ENCODE data around the gene CBX2. TPM values are rescaled to one million over a fixed set of nuclear protein-coding genes. Genes with fewer than 3 reads are reported as not detected.
A peak's percentile ranks its signal among the peaks of the same experiment; 100 is the strongest.

The CBX2 gene
- total and polyA plus RNA-seq, 2 donors, result 3.1 to 7.0 TPM

DNA sequence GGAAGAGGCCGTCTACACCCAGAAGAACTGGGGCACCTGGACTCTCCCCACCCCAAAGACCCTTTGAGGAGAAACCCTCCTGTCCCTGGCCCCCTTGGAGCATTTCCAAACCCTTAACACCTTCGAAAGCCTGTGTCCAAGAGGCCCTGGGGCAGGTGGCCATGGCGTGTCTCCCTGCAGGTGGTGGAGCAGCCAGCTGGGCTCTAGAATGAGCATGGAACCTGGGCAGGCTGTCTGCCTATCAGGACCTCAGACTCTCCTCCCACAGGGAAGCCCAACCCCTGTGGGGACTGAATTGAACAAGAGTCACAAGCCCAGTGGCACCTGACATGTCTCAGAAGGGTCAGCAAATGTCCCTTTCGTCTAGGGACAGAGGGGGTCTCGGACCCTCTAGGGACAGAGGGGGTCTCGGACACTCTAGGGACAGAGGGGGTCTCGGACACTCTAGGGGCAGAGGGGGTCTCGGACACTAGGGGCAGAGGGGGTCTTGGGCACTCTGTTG lies 52.9 kb downstream of the CBX2 start:
- Histone ChIP-seq H3K4me1 (ENCODE audit: insufficient read depth) (no peaks in the 10 kb centered on the region), H3K27ac (ENCODE audit: low read depth) (no peak overlapping the region), H3K4me3 (ENCODE audit: low read depth, low read length) (no peak overlapping the region), H3K36me3 (ENCODE audit: insufficient read depth) (no peaks in the 10 kb centered on the region)
- WGBS, result 95% methylated on average over 8 of the region's 8 CpGs
- DNase-seq (ENCODE audit: extremely low spot score), result no peak

DNA sequence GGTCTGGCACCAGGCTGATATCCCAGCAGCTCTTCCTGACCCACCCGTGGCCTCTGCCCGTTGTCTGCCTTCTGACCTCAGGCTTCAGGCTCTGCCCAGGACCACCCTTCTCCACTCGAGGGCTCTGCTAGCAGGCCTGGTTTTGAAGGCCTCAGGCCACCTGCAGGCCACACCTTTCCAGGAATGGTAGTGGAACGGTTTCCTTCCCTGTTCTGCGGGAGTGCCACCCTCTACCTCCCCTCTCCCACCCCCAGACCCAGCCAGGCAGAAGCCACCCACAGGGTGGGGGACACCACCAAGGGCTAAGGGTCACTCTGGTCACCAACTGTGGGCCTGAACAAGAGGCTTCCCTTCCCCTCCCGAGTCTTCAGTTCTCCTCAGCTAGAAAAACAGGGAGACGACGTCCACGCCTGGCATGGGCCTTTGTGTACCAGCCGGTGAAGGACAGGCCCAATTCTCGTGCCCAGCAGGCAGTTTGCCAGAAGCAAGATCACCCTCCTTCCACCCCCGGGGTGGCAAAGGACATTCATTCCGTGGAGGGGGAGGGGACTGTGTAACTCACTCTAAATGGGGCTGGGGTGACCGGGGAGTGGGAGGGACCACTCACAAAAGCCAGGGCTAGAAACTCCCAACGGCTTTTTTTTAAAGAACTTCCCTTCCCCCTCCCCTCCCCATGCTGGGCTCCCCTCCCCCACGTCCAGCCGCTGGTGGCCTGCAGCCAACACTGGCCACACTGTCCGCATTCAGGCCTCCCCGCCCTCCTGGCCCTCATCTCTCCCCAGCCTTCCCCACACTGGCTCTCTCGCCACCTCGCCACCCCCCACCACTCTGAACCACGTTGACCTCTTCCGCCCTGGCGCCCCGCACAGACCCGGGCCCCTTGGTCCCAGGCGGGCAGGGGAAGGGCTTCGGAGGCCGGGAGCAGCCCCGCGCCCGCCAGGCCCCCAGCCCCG lies 53.6 kb downstream of the CBX2 start:
- Histone ChIP-seq H3K36me3 (ENCODE audit: insufficient read depth) (no peaks in the 10 kb centered on the region), H3K4me1 (ENCODE audit: insufficient read depth) (no peaks in the 10 kb centered on the region), H3K4me3 (ENCODE audit: low read depth, low read length) (no peak overlapping the region), H3K27ac (ENCODE audit: low read depth) (no peak overlapping the region)
- DNase-seq (ENCODE audit: extremely low spot score), result no peak
- WGBS, result 24% methylated on average over 33 of the region's 33 CpGs

DNA sequence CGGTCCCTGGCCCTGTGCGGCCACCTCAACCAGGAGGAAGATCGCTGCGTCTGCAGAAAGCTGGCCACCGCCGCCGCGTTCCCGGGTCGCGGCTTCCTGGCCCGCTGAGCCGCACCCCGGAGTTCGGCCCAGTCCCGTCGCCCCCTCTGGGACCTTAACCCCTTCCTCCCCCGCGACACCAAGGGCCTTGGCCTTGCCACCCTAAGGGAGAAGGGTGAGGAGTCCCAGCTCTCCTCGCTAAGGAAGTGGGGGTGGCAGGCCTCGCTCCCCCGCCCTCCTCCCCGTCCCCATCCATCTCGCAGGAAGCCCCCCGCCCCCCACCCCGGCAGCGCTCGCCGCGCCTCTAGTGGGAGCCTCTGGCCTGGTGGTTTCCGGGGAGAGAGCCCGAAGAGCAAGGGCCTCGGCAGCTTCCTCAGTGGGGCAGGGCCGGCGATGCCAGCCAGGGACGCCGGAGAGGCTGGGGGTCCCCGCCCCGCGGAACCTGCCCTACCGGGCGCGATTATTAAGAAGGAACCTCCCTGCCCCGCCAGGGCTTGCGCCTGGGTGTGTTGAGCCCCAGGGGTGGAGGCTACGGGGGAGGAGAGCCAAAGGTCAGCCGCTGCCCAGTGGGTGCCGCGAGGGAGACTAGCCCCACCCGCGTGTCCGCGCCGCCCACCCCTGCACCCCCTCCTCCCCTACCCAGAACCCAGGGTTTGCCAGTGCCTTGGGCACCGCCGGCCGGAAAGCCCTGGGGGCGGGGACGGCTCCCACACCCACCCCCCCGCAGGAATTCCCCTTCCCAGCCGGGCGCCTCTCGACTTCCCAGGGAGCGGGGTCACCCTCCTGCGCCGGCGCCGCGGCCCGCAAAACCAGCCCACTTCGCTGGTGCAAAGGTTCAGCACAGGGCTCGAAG lies 54.5 kb downstream of the CBX2 start:
- 19% methylated on average over 72 of the region's 72 CpGs for WGBS
- no peak overlapping the region for H3K4me3 ChIP-seq (ENCODE audit: low read depth, low read length)
- H3K27ac ChIP-seq (ENCODE audit: low read depth), result no peak overlapping the region
- H3K4me1 ChIP-seq (ENCODE audit: insufficient read depth), result peaks cover 1% of the 10 kb centered on the region
- DNase-seq (ENCODE audit: extremely low spot score), result no peak
- no peaks in the 10 kb centered on the region for H3K36me3 ChIP-seq (ENCODE audit: insufficient read depth)

DNA sequence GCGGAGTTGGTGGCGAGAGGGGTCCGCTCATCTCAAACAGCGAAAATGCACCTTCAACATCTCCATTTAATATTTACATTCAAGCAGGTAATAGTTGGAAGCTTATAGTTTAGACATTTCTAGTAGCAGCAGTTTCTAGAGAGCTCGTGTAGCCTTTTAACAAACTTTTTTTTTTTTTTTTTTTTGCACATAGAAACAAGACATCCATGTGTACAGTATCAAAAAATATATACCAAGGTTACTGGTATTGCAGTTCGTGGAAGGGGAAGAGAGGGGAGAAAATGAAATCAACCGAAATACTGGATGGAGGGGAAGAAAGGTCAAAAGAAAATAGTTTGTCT lies 55.1 kb downstream of the CBX2 start:
- WGBS, result 90% methylated on average over 7 of the region's 7 CpGs
- no peak for DNase-seq (ENCODE audit: extremely low spot score)
- no peak overlapping the region for H3K27ac ChIP-seq (ENCODE audit: low read depth)
- no peak overlapping the region for H3K4me3 ChIP-seq (ENCODE audit: low read depth, low read length)
- peaks cover 1% of the 10 kb centered on the region for H3K4me1 ChIP-seq (ENCODE audit: insufficient read depth)
- no peaks in the 10 kb centered on the region for H3K36me3 ChIP-seq (ENCODE audit: insufficient read depth)

DNA sequence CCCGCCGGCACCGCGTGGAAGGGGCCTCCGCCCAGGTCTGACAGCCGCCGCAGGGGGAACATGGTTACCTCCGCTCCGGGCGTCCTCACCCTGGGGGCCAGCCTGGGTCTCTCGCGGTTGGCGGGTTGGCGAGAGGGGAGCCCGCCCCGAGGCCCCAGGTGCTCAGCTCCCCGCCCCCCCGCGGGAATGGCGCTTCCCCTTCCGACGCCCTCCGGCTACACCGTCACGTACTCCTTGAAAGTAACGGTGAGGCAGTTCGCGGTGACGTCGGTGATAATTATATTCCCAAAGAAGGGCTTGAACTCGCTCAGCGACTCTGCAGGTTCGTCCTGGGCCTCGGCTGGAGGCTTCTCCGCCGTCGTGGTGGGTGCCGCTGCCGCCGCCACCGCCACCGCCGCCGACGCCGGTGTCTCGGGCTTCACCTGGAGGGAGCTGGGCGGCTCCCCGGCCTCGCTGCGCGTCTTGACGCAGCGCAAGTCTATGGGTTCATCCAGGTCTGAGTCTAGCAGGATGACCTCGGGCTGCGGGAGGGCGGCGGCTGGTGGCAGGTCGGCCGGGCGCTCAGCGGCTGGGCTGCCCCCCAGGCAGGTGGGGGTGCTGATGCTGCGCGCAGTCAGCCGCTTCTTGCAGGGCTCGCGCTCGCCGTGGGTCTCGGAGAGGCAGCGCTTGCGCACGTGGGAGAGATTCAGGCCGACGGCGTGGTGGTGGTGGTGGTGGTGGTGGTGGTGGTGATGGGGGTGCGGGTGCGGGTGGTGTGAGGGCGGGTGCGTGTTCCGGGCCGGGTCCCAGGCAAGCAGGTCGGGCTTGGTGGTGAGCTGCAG lies 56.0 kb downstream of the CBX2 start:
- no peak overlapping the region for H3K4me3 ChIP-seq (ENCODE audit: low read depth, low read length)
- no peak overlapping the region for H3K27ac ChIP-seq (ENCODE audit: low read depth)
- H3K36me3 ChIP-seq (ENCODE audit: insufficient read depth), result no peaks in the 10 kb centered on the region
- no peak for DNase-seq (ENCODE audit: extremely low spot score)
- WGBS, result 85% methylated on average over 83 of the region's 83 CpGs
- peaks cover 1% of the 10 kb centered on the region for H3K4me1 ChIP-seq (ENCODE audit: insufficient read depth)

DNA sequence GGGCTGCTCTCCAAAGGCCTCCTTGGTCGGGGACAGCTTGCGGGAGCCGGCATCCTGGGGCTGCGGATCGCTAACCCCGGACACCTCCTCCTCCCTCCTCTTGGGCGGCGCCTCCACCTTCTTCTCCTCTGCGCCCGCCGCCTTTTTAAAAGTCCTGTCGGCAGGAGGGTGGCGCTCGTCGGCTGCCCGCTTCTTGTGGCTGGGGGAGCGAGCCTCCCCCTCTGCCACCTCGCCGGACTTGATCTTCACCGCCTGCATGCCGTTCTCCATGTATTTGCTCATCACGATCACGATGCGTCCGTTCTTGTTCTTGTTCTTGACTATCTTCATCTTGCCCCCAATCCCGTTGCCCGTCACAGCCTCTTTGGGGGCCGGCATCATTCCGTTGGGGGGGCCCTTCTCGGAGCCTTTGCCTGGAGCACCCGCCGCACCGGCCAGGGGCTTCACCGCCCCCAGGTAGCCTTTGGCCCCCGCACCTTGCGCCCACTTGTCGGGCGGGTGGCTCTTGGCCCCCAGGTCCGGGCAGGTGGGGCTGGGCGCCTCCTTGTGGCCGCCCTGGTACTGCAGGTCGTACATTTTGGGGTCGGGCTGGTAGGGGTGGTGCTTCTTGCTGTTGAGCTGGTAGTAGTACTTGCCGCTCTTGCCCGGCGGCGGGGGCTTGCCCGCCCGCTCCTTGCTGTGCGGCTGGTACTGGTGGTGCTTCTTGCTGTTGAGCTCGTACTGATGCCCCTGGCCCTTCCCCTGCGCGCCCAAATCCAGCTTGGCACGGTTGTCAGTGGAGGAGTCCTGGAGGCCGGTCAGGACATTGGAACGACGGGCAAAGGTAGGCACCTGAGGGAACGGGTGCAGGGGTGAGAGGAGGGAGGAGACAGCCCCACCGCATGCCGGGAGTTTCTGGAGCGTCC lies 56.9 kb downstream of the CBX2 start:
- no peak for DNase-seq (ENCODE audit: extremely low spot score)
- Histone ChIP-seq H3K4me3 (ENCODE audit: low read depth, low read length) (no peak overlapping the region), H3K27ac (ENCODE audit: low read depth) (no peak overlapping the region), H3K36me3 (ENCODE audit: insufficient read depth) (no peaks in the 10 kb centered on the region), H3K4me1 (ENCODE audit: insufficient read depth) (peaks cover 1% of the 10 kb centered on the region)
- 86% methylated on average over 61 of the region's 61 CpGs for WGBS

DNA sequence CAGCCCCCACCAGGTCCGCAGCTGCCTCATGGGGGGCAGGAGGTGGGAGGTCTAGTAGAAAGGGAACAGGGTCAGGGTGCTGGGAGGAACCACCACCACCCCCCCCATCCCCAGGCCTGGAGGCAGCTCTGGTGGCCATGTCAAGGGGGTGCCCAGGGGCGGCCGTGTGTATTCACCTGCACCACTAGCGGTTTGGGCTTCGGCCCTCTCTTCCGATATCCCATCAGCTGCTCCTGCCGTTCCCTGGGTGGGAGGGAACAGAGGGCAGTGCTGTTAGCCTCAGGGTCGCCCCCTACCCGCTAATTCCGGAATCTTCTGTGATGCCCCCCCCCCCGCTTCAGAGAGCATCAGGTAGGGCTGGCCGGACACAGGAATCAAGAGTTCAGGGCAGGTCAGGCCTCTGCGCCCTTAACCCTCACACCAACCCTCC lies 57.5 kb downstream of the CBX2 start:
- no peak for DNase-seq (ENCODE audit: extremely low spot score)
- 81% methylated on average over 13 of the region's 13 CpGs for WGBS
- Histone ChIP-seq H3K27ac (ENCODE audit: low read depth) (no peak overlapping the region), H3K4me3 (ENCODE audit: low read depth, low read length) (no peak overlapping the region), H3K36me3 (ENCODE audit: insufficient read depth) (no peaks in the 10 kb centered on the region), H3K4me1 (ENCODE audit: insufficient read depth) (peaks cover 1% of the 10 kb centered on the region)

DNA sequence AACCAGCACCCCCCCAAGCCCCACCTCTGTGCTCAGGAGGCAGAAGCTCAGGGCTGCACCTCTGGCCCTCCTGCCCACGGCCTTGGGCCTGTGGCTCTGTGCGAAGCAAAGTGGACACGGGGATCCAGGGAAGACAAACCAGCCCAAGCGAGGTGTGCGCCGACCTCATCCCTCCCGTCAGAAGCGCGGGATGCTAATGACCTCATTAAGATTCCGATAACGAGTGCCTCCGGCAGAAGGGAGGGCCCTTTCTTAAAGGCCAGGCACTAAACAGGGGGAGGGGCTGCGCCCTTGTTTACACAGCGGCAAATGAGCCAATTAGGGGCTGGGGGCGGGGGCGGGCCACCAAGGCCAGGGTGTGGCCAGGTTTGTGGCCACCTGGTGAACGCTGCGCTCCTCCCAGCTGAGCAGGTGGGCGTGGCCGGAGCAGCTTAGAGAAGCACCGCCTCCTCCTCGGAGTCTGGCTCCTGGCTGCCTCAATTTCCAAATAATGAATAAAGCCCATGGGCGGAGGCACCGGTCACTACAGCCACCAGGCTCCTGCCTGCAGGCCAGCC lies 58.1 kb downstream of the CBX2 start:
- no peak overlapping the region for H3K27ac ChIP-seq (ENCODE audit: low read depth)
- H3K4me3 ChIP-seq (ENCODE audit: low read depth, low read length), result no peak overlapping the region
- no peak for DNase-seq (ENCODE audit: extremely low spot score)
- H3K4me1 ChIP-seq (ENCODE audit: insufficient read depth), result peaks cover 1% of the 10 kb centered on the region
- no peaks in the 10 kb centered on the region for H3K36me3 ChIP-seq (ENCODE audit: insufficient read depth)
- 76% methylated on average over 24 of the region's 24 CpGs for WGBS

DNA sequence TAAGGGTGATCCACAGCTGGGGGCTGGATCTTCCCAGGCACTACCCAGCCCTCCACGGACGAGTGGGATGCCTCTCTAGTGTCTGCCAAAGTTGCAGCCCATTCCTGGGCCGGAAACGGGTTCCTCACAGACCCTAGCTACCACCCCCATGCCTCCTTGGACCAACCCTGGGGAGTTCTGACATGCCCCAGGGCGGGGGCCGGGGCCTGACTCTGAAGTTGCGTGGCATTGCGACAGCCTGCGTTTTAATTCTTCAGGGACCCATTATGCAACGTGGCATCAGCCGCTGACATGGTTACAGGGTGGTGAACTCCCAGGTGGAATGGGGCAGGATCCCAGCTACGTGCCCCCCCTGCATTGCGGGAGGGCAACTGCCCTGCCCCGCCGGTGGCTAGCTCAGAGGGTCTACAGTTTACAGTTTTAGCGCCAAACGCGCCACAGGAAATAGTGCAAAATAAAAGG lies 58.6 kb downstream of the CBX2 start:
- 52% methylated on average over 18 of the region's 18 CpGs for WGBS
- H3K4me1 ChIP-seq (ENCODE audit: insufficient read depth), result peaks cover 1% of the 10 kb centered on the region
- DNase-seq (ENCODE audit: extremely low spot score), result no peak

DNA sequence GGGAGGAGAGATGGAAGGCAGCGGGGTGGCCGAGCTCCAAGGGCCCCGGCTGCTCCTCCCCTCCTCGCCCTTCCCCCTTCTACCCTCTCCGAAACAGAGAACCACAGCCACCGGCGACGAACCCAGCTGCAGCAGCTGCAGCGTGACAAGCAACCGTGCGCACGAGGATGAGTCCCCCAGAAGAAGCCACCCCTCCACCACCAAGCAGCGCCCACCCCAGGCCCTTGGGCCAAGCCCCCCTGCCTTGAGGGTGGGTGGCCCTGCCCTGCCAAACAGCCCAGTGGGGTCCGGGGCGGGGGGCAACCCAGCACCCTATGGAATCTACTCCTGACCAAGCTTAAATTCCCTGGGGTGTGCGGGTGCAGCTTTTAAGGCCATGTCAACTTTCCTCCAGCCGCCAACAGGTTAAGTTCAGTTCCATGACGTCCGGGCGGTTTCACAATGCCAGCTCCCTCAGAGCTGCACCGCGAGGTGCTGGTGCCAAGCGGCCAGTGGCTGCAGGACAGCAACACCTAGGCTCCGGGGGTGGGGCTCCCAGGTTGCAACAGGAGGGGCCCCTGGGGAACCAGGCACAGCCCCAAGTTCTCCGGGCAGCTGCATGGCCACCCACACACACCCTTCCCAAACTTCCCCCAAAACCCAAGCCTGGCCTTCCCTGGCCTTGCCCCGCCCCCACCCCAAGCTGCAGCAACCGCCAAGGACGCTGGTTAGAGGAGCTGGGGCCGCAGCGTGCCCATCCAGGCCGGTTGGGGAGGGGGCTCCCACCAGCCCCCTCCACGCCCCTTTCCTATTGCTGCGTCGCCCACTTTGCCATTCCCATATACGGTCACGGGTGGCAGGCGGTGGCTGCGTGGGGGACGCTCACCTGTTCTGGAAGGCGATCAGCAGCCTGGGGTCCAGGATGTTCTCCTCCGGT lies 59.3 kb downstream of the CBX2 start:
- no peak for DNase-seq (ENCODE audit: extremely low spot score)
- 20% methylated on average over 41 of the region's 41 CpGs for WGBS
- Histone ChIP-seq H3K36me3 (ENCODE audit: insufficient read depth) (no peaks in the 10 kb centered on the region), H3K27ac (ENCODE audit: low read depth) (peak overlapping the region; percentile 39), H3K4me3 (ENCODE audit: low read depth, low read length) (peak overlapping the region; percentile 77), H3K4me1 (ENCODE audit: insufficient read depth) (peaks cover 1% of the 10 kb centered on the region)

More for the DNA sequence above, 58.6 kb downstream of the CBX2 start:
- no peak overlapping the region for H3K27ac ChIP-seq (ENCODE audit: low read depth)
- H3K4me3 ChIP-seq (ENCODE audit: low read depth, low read length), result no peak overlapping the region
- no peaks in the 10 kb centered on the region for H3K36me3 ChIP-seq (ENCODE audit: insufficient read depth)
